HepG2 (cell line): Measurements from ENCODE around the gene SLX9. TPM values are rescaled to one million over a fixed set of nuclear protein-coding genes. Genes with fewer than 3 reads are reported as not detected.

Experiments
- CBX5 ChIP-seq: sonication (generic); formaldehyde crosslinking; IDR thresholded peaks from 2 replicates; pipeline ENCODE4 v1.4.0; 2020; ENCODE audit warnings: missing genetic modification reagents, borderline replicate concordance
- HDAC2 ChIP-seq: sonication (generic); formaldehyde crosslinking; IDR thresholded peaks from 2 replicates; pipeline ENCODE4 v1.4.0; 2020; ENCODE audit warnings: missing genetic modification reagents
- HNF4A ChIP-seq: sonication (generic); formaldehyde crosslinking; IDR thresholded peaks from 2 replicates; pipeline ENCODE4 v1.4.0; 2020; ENCODE audit warnings: missing genetic modification reagents
- KLF15 ChIP-seq: sonication (generic); formaldehyde crosslinking; IDR thresholded peaks from 2 replicates; pipeline ENCODE4 v1.8.1; 2023; ENCODE audit warnings: borderline replicate concordance, mild to moderate bottlenecking, inconsistent platforms, missing genetic modification reagents, mixed read lengths
- NBN ChIP-seq: fragments of 450-650 bp; conservative IDR thresholded peaks from 2 replicates; pipeline ENCODE4 v1.6.1; 2017
- NFE2 ChIP-seq: sonication (generic); formaldehyde crosslinking; IDR thresholded peaks from 2 replicates; pipeline ENCODE4 v1.4.0; 2020; ENCODE audit warnings: missing genetic modification reagents
- NR3C1 ChIP-seq: sonication (generic); formaldehyde crosslinking; IDR thresholded peaks from 2 replicates; pipeline ENCODE4 v1.4.0; 2020; ENCODE audit warnings: missing genetic modification reagents
- PLRG1 ChIP-seq: fragments of 450-650 bp; conservative IDR thresholded peaks from 2 replicates; pipeline ENCODE4 v1.6.1; 2016
- PTBP1 ChIP-seq: fragments of 200-400 bp; formaldehyde crosslinking; IDR thresholded peaks from 2 replicates; pipeline ENCODE4 v1.6.1; 2018; ENCODE audit warnings: low read length, low read depth; ENCODE audit not compliant: poor library complexity, severe bottlenecking
- SIN3A ChIP-seq: IDR thresholded peaks from 2 replicates; pipeline ENCODE4 v1.6.1; 2011; ENCODE audit warnings: low read depth, mild to moderate bottlenecking, control low read depth, low read length, borderline replicate concordance
- SPEN ChIP-seq: sonication (generic); formaldehyde crosslinking; IDR thresholded peaks from 2 replicates; pipeline ENCODE4 v1.5.1; 2020; ENCODE audit warnings: low read depth, mild to moderate bottlenecking, missing genetic modification reagents
- ZNF136 ChIP-seq: sonication (generic); formaldehyde crosslinking; IDR thresholded peaks from 2 replicates; pipeline ENCODE4 v1.8.1; 2022; ENCODE audit warnings: low read depth, mild to moderate bottlenecking, moderate library complexity, missing genetic modification reagents
- ZNF33B ChIP-seq: sonication (generic); formaldehyde crosslinking; IDR thresholded peaks from 2 replicates; pipeline ENCODE4 v1.5.1; 2020; ENCODE audit warnings: mild to moderate bottlenecking, missing genetic modification reagents
- polyA plus RNA-seq, 8 experiments: library from polyadenylated mRNA; depleted of rRNA in 3 of 8; stranded (reverse) in 7 of 8; unstranded in 1 of 8; fragments of >200 nt; fragmentation: Illumina TruSeq in 4 of 8; extraction: Trizol in 4 of 8; gene quantifications; 2 replicates each; pipeline versions ENCODE4 v1.2.1 to v1.2.3, GENCODE V29; 2011 to 2016; ENCODE audit warnings: low read depth in 4 of 8, missing spikeins in 1 of 8, mixed read lengths in 1 of 8; ENCODE audit not compliant: insufficient read depth in 1 of 8
- total RNA-seq, 5 experiments: library from RNA; depleted of rRNA; stranded (reverse); fragments of >200 nt; fragmentation: Illumina TruSeq; extraction: Trizol; gene quantifications; 2 replicates each; pipeline ENCODE4 v1.2.3, GENCODE V29; 2016; ENCODE audit warnings: low read depth in 1 of 5
- TF ChIP-seq, protein P1 (sequence below): sonication (generic); formaldehyde crosslinking; IDR thresholded peaks from 2 replicates; pipeline ENCODE4 v1.4.0; 2020; ENCODE audit warnings: missing genetic modification reagents
- TF ChIP-seq, protein P2 (sequence below): sonication (generic); formaldehyde crosslinking; IDR thresholded peaks from 2 replicates; pipeline ENCODE4 v1.5.0; 2020; ENCODE audit warnings: missing genetic modification reagents
- TF ChIP-seq, protein P3 (sequence below): IDR thresholded peaks from 2 replicates; pipeline ENCODE4 v1.6.1; 2018; ENCODE audit warnings: missing genetic modification reagents, mild to moderate bottlenecking, missing compliant biosample characterization
- TF ChIP-seq, protein P4 (sequence below): sonication (generic); formaldehyde crosslinking; IDR thresholded peaks from 2 replicates; pipeline ENCODE4 v1.8.0; 2023; ENCODE audit warnings: mild to moderate bottlenecking, missing genetic modification reagents
- TF ChIP-seq, protein P5 (sequence below): sonication (generic); formaldehyde crosslinking; IDR thresholded peaks from 2 replicates; pipeline ENCODE4 v1.4.0; 2020; ENCODE audit warnings: mild to moderate bottlenecking, low read depth, missing genetic modification reagents
- TF ChIP-seq, protein P6 (sequence below): sonication (generic); formaldehyde crosslinking; IDR thresholded peaks from 2 replicates; pipeline ENCODE4 v1.4.0; 2020; ENCODE audit warnings: missing genetic modification reagents, borderline replicate concordance
- TF ChIP-seq, protein P7 (sequence below): sonication (generic); formaldehyde crosslinking; IDR thresholded peaks from 2 replicates; pipeline ENCODE4 v1.4.0; 2020; ENCODE audit warnings: missing genetic modification reagents

SLX9 gene
- total and polyA plus RNA-seq, 2 of the 13 experiments (the other 11 are each of a cell fraction or from before 2014, with no cell fraction given) = 21.0 to 47.1 TPM

DNA sequence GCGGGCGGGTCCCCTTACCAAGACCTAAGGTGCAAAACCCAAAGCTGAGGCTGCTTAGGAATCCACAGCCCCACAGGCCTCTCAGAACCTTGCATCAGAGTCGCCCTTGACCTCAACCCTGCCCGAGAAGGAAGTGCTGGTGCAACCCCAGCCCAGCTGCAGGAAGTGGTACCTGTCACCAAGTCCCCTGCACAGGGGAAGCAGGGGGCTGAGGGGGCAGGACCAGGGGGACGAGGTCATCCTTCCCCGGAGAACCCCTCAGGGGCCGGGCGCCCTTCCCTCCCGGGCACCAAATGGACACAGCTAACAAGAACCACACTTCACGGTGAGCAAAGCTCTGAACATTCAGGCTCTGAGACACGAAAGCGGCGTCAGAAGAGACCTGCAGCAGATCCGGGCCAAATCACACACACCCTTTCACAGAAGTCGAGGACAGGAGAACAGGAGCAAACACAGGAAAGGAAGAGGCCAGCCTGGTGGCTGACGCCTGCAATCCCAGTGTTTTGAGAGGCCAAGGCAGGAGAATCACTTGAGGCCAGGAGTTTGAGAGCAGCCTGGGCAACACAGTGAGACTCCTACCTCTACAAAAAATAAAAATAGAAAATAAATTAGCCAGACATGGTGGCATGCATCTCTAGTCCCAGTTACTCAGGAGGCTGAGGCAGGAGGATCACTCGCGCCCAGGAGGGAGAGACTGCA, 25.5 kb upstream of the SLX9 start (continued):
- TF ChIP-seq, protein P1, sequence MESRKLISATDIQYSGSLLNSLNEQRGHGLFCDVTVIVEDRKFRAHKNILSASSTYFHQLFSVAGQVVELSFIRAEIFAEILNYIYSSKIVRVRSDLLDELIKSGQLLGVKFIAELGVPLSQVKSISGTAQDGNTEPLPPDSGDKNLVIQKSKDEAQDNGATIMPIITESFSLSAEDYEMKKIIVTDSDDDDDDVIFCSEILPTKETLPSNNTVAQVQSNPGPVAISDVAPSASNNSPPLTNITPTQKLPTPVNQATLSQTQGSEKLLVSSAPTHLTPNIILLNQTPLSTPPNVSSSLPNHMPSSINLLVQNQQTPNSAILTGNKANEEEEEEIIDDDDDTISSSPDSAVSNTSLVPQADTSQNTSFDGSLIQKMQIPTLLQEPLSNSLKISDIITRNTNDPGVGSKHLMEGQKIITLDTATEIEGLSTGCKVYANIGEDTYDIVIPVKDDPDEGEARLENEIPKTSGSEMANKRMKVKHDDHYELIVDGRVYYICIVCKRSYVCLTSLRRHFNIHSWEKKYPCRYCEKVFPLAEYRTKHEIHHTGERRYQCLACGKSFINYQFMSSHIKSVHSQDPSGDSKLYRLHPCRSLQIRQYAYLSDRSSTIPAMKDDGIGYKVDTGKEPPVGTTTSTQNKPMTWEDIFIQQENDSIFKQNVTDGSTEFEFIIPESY (CRISPR knock-in tag) = 0 out of 2 replicates have a peak, but pooled peaks have one; percentile 35
- TF ChIP-seq ZNF136 (CRISPR knock-in tag) = no peak
- TF ChIP-seq, protein P2, sequence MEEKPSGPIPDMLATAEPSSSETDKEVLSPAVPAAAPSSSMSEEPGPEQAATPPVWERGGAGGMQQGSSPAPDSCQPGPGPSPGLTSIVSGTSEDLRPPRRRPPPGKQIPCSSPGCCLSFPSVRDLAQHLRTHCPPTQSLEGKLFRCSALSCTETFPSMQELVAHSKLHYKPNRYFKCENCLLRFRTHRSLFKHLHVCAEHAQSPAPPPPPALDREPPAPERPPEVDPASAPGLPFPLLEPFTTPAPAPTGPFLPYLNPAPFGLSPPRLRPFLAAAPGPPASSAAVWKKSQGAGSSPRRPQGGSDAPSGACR (CRISPR knock-in tag) = peak; percentile 65; the same call in 1 of the 2 replicates
- no peak for TF ChIP-seq PTBP1
- peak; percentile 90 for TF ChIP-seq HNF4A (CRISPR knock-in tag)
- peak; percentile 84; the same call in 1 of the 2 replicates for TF ChIP-seq SIN3A
- TF ChIP-seq NBN = no peak
- TF ChIP-seq, protein P3, sequence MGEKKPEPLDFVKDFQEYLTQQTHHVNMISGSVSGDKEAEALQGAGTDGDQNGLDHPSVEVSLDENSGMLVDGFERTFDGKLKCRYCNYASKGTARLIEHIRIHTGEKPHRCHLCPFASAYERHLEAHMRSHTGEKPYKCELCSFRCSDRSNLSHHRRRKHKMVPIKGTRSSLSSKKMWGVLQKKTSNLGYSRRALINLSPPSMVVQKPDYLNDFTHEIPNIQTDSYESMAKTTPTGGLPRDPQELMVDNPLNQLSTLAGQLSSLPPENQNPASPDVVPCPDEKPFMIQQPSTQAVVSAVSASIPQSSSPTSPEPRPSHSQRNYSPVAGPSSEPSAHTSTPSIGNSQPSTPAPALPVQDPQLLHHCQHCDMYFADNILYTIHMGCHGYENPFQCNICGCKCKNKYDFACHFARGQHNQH (CRISPR knock-in tag) = no peak
- TF ChIP-seq PLRG1 = no peak
- TF ChIP-seq SPEN = 0 out of 2 replicates have a peak, but pooled peaks have one; percentile 42
- TF ChIP-seq, protein P4, sequence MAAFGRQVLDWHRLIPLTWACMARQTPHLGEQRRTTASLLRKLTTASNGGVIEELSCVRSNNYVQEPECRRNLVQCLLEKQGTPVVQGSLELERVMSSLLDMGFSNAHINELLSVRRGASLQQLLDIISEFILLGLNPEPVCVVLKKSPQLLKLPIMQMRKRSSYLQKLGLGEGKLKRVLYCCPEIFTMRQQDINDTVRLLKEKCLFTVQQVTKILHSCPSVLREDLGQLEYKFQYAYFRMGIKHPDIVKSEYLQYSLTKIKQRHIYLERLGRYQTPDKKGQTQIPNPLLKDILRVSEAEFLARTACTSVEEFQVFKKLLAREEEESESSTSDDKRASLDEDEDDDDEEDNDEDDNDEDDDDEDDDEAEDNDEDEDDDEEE (CRISPR knock-in tag) = no peak
- no peak for TF ChIP-seq ZNF33B (CRISPR knock-in tag)
- peak; percentile 84 for TF ChIP-seq HDAC2 (CRISPR knock-in tag)
- TF ChIP-seq, protein P5, sequence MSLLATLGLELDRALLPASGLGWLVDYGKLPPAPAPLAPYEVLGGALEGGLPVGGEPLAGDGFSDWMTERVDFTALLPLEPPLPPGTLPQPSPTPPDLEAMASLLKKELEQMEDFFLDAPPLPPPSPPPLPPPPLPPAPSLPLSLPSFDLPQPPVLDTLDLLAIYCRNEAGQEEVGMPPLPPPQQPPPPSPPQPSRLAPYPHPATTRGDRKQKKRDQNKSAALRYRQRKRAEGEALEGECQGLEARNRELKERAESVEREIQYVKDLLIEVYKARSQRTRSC (CRISPR knock-in tag) = no peak
- TF ChIP-seq NR3C1 (CRISPR knock-in tag) = no peak
- no peak for TF ChIP-seq KLF15
- TF ChIP-seq, protein P6, sequence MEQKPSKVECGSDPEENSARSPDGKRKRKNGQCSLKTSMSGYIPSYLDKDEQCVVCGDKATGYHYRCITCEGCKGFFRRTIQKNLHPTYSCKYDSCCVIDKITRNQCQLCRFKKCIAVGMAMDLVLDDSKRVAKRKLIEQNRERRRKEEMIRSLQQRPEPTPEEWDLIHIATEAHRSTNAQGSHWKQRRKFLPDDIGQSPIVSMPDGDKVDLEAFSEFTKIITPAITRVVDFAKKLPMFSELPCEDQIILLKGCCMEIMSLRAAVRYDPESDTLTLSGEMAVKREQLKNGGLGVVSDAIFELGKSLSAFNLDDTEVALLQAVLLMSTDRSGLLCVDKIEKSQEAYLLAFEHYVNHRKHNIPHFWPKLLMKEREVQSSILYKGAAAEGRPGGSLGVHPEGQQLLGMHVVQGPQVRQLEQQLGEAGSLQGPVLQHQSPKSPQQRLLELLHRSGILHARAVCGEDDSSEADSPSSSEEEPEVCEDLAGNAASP (CRISPR knock-in tag) = peak; percentile 83; the same call in 1 of the 2 replicates
- TF ChIP-seq CBX5 (CRISPR knock-in tag) = no peak
- TF ChIP-seq, protein P7, sequence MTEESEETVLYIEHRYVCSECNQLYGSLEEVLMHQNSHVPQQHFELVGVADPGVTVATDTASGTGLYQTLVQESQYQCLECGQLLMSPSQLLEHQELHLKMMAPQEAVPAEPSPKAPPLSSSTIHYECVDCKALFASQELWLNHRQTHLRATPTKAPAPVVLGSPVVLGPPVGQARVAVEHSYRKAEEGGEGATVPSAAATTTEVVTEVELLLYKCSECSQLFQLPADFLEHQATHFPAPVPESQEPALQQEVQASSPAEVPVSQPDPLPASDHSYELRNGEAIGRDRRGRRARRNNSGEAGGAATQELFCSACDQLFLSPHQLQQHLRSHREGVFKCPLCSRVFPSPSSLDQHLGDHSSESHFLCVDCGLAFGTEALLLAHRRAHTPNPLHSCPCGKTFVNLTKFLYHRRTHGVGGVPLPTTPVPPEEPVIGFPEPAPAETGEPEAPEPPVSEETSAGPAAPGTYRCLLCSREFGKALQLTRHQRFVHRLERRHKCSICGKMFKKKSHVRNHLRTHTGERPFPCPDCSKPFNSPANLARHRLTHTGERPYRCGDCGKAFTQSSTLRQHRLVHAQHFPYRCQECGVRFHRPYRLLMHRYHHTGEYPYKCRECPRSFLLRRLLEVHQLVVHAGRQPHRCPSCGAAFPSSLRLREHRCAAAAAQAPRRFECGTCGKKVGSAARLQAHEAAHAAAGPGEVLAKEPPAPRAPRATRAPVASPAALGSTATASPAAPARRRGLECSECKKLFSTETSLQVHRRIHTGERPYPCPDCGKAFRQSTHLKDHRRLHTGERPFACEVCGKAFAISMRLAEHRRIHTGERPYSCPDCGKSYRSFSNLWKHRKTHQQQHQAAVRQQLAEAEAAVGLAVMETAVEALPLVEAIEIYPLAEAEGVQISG = no peak
- TF ChIP-seq NFE2 (CRISPR knock-in tag) = no peak
